ELR (cell line): ENCODE data around the gene MCTP1.

ENCODE experiments used
- DNase-seq: peaks from one replicate; pipeline ENCODE4 v3.0.0-alpha.2; 2015; ENCODE audit warnings: low read depth

Gene MCTP1

DNA sequence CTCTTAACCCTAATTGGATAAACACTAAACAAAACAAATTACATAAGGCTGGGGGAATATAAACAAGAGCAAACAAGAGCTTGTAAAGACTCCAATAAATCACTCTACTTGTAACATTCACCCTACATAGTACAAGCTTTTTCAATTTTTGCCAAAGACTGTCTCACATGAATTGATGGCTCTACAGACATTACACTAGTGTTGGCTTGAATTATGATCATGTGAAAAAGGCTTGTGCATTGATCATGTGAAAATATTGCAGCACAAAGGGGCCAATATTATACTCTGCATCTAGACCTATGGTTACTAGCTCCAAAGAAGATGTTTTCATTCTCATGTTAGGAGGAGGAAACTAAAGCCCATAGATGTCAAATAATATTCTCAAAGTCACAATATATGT is 212.6 kb downstream of the MCTP1 start:
- no peak for DNase-seq

DNA sequence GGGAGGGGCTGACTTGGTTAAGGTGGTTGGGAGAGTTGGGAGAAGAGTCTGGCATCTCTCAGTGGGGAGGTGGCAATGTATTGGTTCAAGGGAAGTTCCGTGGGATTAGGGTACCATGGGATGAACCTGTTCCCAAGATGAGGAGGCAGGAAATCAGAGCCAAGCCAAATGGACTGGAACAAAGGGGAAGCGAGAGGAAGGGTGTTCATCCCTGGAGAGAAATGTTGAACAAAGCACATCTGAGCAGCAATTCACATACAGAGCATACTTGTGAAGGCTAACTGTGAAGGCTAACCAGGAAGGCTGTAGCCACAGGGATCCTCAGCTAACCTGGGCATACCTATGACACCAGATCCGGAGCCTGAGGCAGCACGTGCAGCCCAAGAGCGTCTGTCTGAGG is 214.0 kb downstream of the MCTP1 start:
- DNase-seq = no peak

- no peak for DNase-seq
Observed at GRCh38 chr5:95070453-95070852, 214.4 kb downstream of the MCTP1 start.

DNA sequence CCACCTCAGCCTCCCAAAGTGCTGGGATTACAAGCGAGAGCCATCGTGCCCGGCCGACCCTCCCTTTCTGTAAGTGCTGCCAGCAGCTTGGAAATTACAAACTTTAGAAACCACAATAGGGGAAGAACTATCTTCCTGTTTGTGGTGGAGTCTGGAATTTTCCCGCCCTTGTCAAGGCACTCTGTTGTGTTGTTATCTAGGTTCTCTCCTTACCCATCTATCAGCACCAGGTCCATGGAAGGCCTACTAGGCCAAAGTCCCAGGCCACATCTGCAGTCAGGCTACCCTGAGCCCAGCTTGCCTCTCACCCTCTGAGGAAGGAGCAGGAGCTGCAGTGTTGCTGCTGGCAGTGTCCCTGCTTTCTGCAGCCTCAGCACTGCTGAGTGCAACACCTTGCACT is 214.9 kb downstream of the MCTP1 start:
- no peak for DNase-seq

DNA sequence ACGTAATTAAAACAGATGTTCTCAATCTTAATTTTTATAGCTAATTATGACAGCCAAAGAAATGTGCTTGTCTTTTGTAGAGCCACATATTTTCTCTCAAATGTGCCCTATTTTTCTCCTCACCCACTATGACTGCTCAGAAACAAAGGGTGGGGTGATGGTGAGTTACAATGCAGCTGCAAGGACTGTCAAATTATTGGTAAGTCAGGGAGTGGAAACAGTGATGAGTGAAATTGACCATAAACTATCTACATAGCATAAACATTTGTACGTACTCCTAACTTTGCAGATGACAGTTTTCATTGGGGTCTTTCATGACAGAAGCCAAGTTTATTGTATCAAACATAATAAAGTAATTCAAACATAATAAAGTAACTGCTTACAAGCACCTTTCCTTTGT is 215.9 kb downstream of the MCTP1 start:
- no peak for DNase-seq

- no peak for DNase-seq
Observed at GRCh38 chr5:95068289-95068910, 216.5 kb downstream of the MCTP1 start.

DNA sequence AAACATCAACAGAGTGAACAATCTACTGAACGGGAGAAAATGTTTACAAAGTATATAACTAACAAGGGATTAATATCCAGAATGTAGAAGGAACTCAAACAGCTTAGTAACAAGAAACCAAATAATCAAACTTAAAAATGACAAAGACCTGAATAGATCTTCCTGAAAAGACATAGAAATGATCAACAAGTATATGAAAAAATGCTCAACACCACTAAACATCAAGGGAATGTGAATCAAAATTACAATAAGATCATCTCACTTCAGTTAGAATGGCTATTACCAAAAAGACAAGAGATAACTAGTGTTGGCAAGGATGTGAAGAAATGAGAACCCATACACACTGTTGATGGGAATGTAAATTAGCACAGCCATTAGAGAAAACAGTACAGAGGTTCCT is 218.8 kb downstream of the MCTP1 start:
- DNase-seq = no peak

DNA sequence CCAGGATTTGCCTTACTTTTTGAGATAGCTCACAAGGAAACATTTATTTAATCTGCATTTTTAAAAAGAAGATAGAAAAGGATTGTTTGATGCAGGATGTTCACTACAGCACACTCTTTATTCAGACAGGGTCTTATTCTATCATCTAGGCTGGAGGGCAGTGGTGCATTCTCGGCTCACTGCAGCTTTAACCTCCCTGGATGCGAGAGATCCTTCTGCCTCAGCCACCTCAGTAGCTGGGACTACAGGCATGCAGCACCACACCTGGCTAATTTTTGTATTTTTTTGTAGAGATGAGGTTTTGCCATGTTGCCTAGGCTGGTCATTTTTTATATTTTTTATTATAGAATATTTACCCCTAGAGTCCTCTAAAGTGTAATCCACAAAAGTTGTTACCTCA is 221.4 kb downstream of the MCTP1 start:
- no peak for DNase-seq

- DNase-seq = no peak
Observed at GRCh38 chr5:95060098-95060497, 224.8 kb downstream of the MCTP1 start.

DNA sequence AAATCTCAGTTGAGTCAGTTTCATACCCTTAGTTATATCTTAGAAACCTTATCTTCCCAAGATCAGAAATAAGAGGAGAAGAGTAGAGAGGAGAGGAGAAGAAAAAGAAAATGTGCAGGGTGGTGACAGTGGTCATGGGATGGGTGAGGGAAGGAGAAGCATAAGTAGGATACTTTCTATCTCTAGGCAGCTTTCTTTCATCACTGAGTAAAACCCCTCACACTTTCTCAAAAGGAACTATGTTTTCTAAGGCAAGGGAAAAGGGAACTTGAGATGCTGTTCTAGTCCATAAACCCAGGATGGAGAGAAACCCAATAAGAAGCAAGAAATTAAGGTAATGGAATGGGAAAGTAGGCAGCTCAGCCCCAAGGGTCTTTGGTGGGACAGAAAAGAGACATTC is 225.3 kb downstream of the MCTP1 start:
- DNase-seq = no peak

DNA sequence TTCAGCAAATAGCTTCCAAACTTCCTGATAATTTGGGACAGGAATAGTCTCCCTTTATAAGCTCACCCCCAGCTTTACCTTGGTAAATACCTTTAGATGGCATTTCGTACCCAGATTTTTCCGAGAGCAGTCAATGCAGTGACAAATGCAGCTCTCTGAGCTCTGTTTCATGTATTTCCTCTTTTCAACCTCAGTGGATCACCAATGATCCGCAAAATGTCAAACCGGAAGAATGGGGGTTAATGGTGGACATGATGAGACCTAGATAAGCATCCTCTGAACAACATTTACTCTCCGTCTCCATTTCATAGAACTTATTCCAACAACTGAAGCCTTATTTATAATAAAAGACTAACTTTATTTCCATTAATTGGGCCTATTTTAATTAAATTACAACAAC is 227.3 kb downstream of the MCTP1 start:
- no peak for DNase-seq

DNA sequence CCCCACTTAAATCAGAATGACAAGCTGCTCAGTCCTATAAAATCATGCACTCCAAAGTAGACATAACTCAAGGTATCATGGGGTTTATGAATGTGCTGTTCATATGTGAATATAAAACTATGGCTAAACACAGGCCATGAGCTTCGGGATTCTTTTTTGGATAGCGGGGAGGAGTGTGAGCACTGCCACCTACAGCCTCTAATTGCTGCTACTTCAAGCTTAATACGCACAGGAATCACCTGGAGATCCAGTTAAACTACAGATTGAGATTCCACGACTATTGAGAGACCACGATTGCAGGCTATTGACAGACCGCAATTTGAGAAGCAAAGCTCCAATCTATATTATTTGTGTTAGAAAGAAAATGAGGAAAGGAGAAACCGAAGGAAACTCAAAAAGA is 231.6 kb downstream of the MCTP1 start:
- DNase-seq = no peak

- DNase-seq = no peak
Observed at GRCh38 chr5:95050708-95051107, 234.2 kb downstream of the MCTP1 start.

DNA sequence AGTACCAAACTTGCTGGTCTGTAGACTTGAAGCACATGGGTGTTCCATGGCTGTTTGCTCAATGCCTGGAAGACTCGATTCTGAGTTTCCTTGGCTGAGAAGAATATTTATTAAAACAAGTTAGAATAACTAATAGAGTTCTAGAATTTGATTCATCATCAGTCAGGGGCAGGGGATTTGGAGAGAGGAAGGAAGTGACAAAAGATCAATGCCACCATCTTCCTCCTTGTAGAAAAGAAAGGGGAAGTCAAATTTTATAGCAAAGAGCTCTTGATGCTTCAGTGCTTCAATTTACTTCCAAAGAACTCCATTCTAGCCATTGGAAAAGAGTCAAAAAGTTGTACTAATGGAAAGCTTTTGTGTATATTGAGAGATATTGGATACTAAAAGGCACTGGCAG is 236.3 kb downstream of the MCTP1 start:
- DNase-seq = no peak

GRCh38 chr5:95045181-95045965 is 239.5 kb downstream of the MCTP1 start:
- DNase-seq = no peak

GRCh38 chr5:95044096-95044495 is 240.8 kb downstream of the MCTP1 start:
- DNase-seq = no peak

DNA sequence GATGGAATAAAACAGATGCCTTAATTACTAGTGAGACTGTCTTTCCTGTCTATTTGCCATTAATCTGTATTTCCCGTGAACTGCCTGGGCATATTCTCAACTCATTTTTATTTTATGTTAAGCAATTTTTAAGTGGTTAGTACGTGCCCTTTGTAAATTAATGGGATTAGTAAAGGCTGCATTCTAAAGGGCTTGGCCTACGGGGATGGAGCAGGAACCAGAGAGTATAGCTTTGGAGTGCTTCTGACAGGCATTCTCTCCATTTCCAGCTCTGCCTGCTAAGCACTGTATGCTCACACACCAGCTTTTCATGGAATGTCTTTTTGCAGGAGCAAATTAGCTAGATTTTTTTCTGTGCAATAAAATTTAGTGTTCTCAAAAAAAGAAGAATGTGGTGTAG is 241.2 kb downstream of the MCTP1 start:
- DNase-seq = no peak

GRCh38 chr5:95043234-95043633 is 241.7 kb downstream of the MCTP1 start:
- DNase-seq = no peak

DNA sequence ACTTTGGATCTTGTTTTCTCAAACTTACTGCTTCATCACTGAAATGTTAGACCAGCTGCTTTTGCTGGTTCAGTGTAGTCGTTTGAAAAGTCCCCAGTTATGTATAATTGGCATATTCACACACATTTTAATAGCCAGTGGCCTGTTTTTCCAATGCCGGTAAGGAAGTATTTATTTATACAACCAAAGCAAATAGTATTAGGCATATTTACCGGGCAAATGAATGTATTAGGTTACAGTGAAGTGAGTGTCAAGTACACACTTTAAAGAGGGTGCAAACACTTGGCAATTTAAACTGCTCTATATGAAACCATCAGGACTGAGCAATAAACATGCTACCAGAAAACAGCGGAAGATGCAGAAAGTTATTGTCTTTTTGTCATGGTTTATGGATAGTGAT is 242.9 kb downstream of the MCTP1 start:
- DNase-seq = no peak

DNA sequence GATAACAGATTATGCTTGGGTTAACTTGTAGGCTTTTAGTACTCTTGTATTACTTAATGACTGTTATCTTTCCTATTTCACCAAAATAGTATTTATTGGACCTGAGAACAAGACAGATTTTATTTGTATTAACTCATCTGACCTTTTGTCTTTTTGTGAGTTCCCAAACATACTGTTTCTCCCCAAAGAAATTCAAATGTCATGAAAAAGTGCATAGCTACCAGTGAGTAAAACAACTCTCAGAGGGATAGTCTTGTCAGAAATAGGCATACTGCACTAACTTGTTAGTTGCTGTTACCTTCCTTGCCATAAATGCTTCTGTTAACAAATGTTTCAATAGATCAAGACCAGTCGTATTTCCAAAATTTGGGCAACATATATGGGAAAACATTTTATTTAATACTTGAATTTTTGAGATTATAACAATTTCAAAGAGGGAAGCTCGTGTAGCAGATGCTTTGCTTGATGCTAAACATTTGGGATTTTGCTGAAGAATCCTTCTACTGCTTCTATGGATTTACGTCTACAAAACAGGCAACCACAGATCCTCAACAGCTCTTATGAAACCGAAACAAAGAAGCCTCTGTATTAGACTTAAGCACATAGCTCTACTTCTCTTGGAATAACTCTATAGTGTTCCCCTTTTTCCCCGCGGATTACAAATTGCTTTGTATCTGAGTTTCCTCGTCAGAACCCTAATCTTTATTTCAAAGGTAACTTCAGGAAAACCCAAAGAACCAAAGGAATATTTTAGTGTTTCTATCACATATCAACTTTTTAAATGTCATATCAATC is 248.8 kb downstream of the MCTP1 start:
- DNase-seq = no peak

- DNase-seq = no peak
Observed at GRCh38 chr5:95032801-95033200, 252.1 kb downstream of the MCTP1 start.

GRCh38 chr5:95029569-95030366 is 255.1 kb downstream of the MCTP1 start:
- peak; percentile 37 for DNase-seq
